GM23248 (cell line): Measurements from ENCODE around the gene ADAM8. TPM values are rescaled to one million over a fixed set of nuclear protein-coding genes. Genes with fewer than 3 reads are reported as not detected.

Experiments used
- DNase-seq: peaks from one replicate; pipeline ENCODE4 v3.0.0-alpha.2; 2015
- H2AFZ ChIP-seq: fragments of 200-600 bp; sonication (generic); 2 replicates; pipeline ENCODE4 v1.6.1; 2016; ENCODE audit warnings: antibody characterized with exemption
- H3F3A ChIP-seq: fragments of 200-600 bp; sonication (generic); 2 replicates; pipeline ENCODE4 v1.6.1; 2016; ENCODE audit warnings: mild to moderate bottlenecking, antibody characterized with exemption, mixed run types; ENCODE audit not compliant: insufficient read depth
- H3K27ac ChIP-seq: fragments of 200-600 bp; sonication (generic); 2 replicates; pipeline ENCODE4 v1.5.1; 2016; ENCODE audit warnings: mild to moderate bottlenecking
- H3K27me3 ChIP-seq: fragments of 200-600 bp; sonication (generic); replicated peaks from 2 replicates; pipeline ENCODE4 v1.6.1; 2016; ENCODE audit warnings: mild to moderate bottlenecking; ENCODE audit not compliant: insufficient read depth
- H3K36me3 ChIP-seq: fragments of 200-600 bp; sonication (generic); 2 replicates; pipeline ENCODE4 v1.6.1; 2016; ENCODE audit warnings: low read depth, mild to moderate bottlenecking
- H3K4me1 ChIP-seq: fragments of 200-600 bp; sonication (generic); 2 replicates; pipeline ENCODE4 v1.6.1; 2016; ENCODE audit warnings: mild to moderate bottlenecking; ENCODE audit not compliant: insufficient read depth
- H3K4me2 ChIP-seq: fragments of 200-600 bp; sonication (generic); one replicate; pipeline ENCODE4 v1.6.1; 2016; ENCODE audit warnings: mild to moderate bottlenecking; ENCODE audit not compliant: unreplicated experiment
- H3K4me3 ChIP-seq: fragments of 200-600 bp; sonication (generic); 2 replicates; pipeline ENCODE4 v1.5.1; 2016; ENCODE audit warnings: mild to moderate bottlenecking
- H3K79me2 ChIP-seq: fragments of 200-600 bp; sonication (generic); 2 replicates; pipeline ENCODE4 v1.6.1; 2016; ENCODE audit warnings: mild to moderate bottlenecking; ENCODE audit not compliant: insufficient read depth
- H3K9ac ChIP-seq: fragments of 200-600 bp; sonication (generic); 2 replicates; pipeline ENCODE4 v1.6.1; 2016; ENCODE audit warnings: mild to moderate bottlenecking
- H3K9me2 ChIP-seq: fragments of 200-600 bp; sonication (generic); 2 replicates; pipeline ENCODE4 v1.6.1; 2016; ENCODE audit warnings: mixed run types, mild to moderate bottlenecking, moderate library complexity; ENCODE audit not compliant: insufficient read depth
- H3K9me3 ChIP-seq: fragments of 200-600 bp; sonication (generic); one replicate; pipeline ENCODE4 v1.6.1; 2017; ENCODE audit warnings: low read depth
- H4K20me1 ChIP-seq: fragments of 200-600 bp; sonication (generic); 2 replicates; pipeline ENCODE4 v1.6.0; 2016; ENCODE audit not compliant: insufficient read depth
- EZH2 ChIP-seq: fragments of 200-600 bp; sonication (generic); IDR thresholded peaks from 2 replicates; pipeline ENCODE4 v1.6.1; 2018; ENCODE audit warnings: antibody characterized with exemption, mild to moderate bottlenecking; ENCODE audit not compliant: insufficient read depth, poor library complexity, severe bottlenecking
- EZH2phosphoT487 ChIP-seq: fragments of 200-600 bp; sonication (generic); IDR thresholded peaks from 2 replicates; pipeline ENCODE4 v1.6.1; 2018; ENCODE audit warnings: antibody characterized with exemption, moderate library complexity, mild to moderate bottlenecking, low read depth; ENCODE audit not compliant: insufficient read depth
- WGBS, 2 experiments: methylation state at CpG; one replicate each; pipeline ENCODE4 v1.1.6; 2015 to 2017; ENCODE audit warnings: low lambda C conversion rate in 2 of 2, low coverage in 1 of 2; ENCODE audit errors: missing lambda C conversion rate in 2 of 2; 5-methylcytosine and 5-hydroxymethylcytosine counted together
- in situ Hi-C: fragments of 300-500 bp; cut with MboI; formaldehyde crosslinking; loops from 2 replicates; pipeline ENCODE4 v1.15.0; 2020
- polyA plus RNA-seq: library from polyadenylated mRNA; unstranded; fragments of >200 nt; fragmentation: Nextera tagmentation; extraction: Ambion mirVana; gene quantifications from 2 replicates; pipeline ENCODE4 v1.2.1, GENCODE V29; 2016
- total RNA-seq: library from RNA; depleted of rRNA; stranded (reverse); fragments of >200 nt; shearing (Covaris generic); gene quantifications from 2 replicates; pipeline ENCODE4 v1.2.3, GENCODE V29; 2014

The ADAM8 gene
- total and polyA plus RNA-seq, 2 experiments from 2014 or later = 0.76 TPM; not detected in 1

- Histone ChIP-seq H3K9ac (no peak overlapping the region), H3K4me3 (no peak overlapping the region), H3K79me2 (no peaks in the 10 kb centered on the region), H3K27ac (no peak overlapping the region), H4K20me1 (no peaks in the 10 kb centered on the region), H3K9me2 (no peaks in the 10 kb centered on the region), H3K9me3 (no peaks in the 10 kb centered on the region), H2AFZ (no peak overlapping the region), H3K4me1 (no peaks in the 10 kb centered on the region), H3F3A (no peaks in the 10 kb centered on the region), H3K36me3 (no peaks in the 10 kb centered on the region), H3K4me2 (no peak overlapping the region), H3K27me3 (peaks cover 31% of the 10 kb centered on the region)
- in situ Hi-C loops = no loop called here
- 52 to 59% methylated on average over 11 to 12 of the region's 12 CpGs for WGBS, 2 experiments
- TF ChIP-seq EZH2 (no peak), EZH2phosphoT487 (no peak)
- DNase-seq = no peak
Measured at GRCh38 chr10:133246236-133246626, 30.4 kb downstream of the ADAM8 start.

GRCh38 chr10:133245439-133246235, 31.0 kb downstream of the ADAM8 start:
- Histone ChIP-seq H3K4me3 (no peak overlapping the region), H3F3A (no peaks in the 10 kb centered on the region), H3K79me2 (no peaks in the 10 kb centered on the region), H3K9ac (no peak overlapping the region), H3K4me2 (no peak overlapping the region), H3K27me3 (peaks cover 36% of the 10 kb centered on the region), H4K20me1 (no peaks in the 10 kb centered on the region), H3K9me3 (no peaks in the 10 kb centered on the region), H2AFZ (no peak overlapping the region), H3K9me2 (no peaks in the 10 kb centered on the region), H3K27ac (no peak overlapping the region), H3K36me3 (no peaks in the 10 kb centered on the region), H3K4me1 (no peaks in the 10 kb centered on the region)
- DNase-seq = peak; percentile 42
- WGBS, 2 experiments = 39 to 42% methylated on average over 27 to 30 of the region's 33 CpGs
- TF ChIP-seq EZH2 (no peak), EZH2phosphoT487 (no peak)
- in situ Hi-C loops = no loop called here

GRCh38 chr10:133243593-133243992, 33.1 kb downstream of the ADAM8 start:
- no peaks in the 10 kb centered on the region for H3K4me1 ChIP-seq
- no peak overlapping the region for H3K4me2 ChIP-seq
- H3K4me3 ChIP-seq = no peak overlapping the region
- H3K27me3 ChIP-seq = peaks cover 34% of the 10 kb centered on the region
- WGBS, 2 experiments = 46 to 47% methylated on average over 14 of the region's 14 CpGs
- H3K79me2 ChIP-seq = no peaks in the 10 kb centered on the region
- no peaks in the 10 kb centered on the region for H3F3A ChIP-seq
- H4K20me1 ChIP-seq = no peaks in the 10 kb centered on the region
- H3K9me3 ChIP-seq = no peaks in the 10 kb centered on the region
- no peaks in the 10 kb centered on the region for H3K36me3 ChIP-seq
- H2AFZ ChIP-seq = no peak overlapping the region
- no peak overlapping the region for H3K9ac ChIP-seq
- H3K9me2 ChIP-seq = no peaks in the 10 kb centered on the region
- no peak for TF ChIP-seq EZH2
- in situ Hi-C loops = no loop called here
- DNase-seq = no peak
- H3K27ac ChIP-seq = no peak overlapping the region

- Histone ChIP-seq H3K4me1 (no peaks in the 10 kb centered on the region), H3K4me3 (no peak overlapping the region), H3K36me3 (no peaks in the 10 kb centered on the region), H3K9me2 (no peaks in the 10 kb centered on the region), H2AFZ (no peak overlapping the region), H3K27ac (no peak overlapping the region), H3K4me2 (no peak overlapping the region), H3K27me3 (peaks cover 42% of the 10 kb centered on the region), H3F3A (no peaks in the 10 kb centered on the region), H4K20me1 (no peaks in the 10 kb centered on the region), H3K9ac (no peak overlapping the region), H3K9me3 (no peaks in the 10 kb centered on the region), H3K79me2 (no peaks in the 10 kb centered on the region)
- DNase-seq = peak; percentile 74
- 55 to 59% methylated on average over 27 of the region's 27 CpGs for WGBS, 2 experiments
- no peak for TF ChIP-seq EZH2
- no peak for TF ChIP-seq EZH2phosphoT487
- in situ Hi-C loops = no loop called here
Measured at GRCh38 chr10:133242611-133243356, 33.9 kb downstream of the ADAM8 start.
